Forelimb muscle (tissue), 1 donor: Measurements from ENCODE around the gene TSPAN16. TPM values are rescaled to one million over a fixed set of nuclear protein-coding genes. Genes with fewer than 3 reads are reported as not detected.
"Not testable (repeated sequence)": the region's sequence is repeated elsewhere in the genome, so short reads cannot be mapped to it uniquely, and the experiment has no call there.

Experiments used
- DNase-seq: peaks from one replicate; pipeline ENCODE4 v3.0.0-alpha.2; 2013; ENCODE audit warnings: low read depth
- polyA plus RNA-seq: library from polyadenylated mRNA; unstranded; fragments of 120-200 nt; gene quantifications from one replicate; pipeline ENCODE4 v1.2.1, GENCODE V29; 2013; ENCODE audit not compliant: insufficient read length

TSPAN16 gene
- polyA plus RNA-seq, 1 donor, result not detected

DNA sequence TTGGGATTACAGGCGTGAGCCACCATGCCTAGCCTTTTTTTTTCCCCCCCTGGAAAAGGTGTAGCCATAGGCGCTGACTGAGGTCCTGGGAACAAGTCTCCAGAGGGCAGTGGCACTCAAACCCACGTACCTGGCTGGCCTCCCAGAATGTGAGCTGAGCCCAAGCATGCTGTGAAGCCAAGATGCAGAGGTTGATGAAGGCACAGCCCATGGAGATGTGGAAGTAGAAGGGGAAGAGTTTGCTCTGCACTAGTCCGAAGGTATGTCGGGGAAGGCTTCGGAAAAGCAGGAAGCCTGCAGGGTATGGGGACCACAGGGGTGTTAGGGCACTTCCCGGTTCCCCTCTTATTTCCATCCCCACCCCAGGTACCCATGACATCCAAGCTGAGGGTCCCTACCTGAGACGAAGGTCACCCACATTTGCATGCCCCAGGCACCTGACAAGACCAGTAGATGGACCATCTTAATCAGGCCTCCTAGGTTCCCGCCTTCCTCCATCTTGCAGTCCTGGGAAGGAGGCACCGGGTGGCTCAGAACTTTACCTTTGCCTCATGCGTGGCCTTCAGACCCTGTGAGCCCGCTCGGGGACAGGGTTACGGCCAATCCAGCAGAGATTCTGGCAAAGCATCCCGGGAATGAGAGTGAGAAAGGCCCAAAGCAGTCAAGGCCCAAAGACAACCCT lies 49.3 kb downstream of the TSPAN16 start:
- DNase-seq, result no peak

DNA sequence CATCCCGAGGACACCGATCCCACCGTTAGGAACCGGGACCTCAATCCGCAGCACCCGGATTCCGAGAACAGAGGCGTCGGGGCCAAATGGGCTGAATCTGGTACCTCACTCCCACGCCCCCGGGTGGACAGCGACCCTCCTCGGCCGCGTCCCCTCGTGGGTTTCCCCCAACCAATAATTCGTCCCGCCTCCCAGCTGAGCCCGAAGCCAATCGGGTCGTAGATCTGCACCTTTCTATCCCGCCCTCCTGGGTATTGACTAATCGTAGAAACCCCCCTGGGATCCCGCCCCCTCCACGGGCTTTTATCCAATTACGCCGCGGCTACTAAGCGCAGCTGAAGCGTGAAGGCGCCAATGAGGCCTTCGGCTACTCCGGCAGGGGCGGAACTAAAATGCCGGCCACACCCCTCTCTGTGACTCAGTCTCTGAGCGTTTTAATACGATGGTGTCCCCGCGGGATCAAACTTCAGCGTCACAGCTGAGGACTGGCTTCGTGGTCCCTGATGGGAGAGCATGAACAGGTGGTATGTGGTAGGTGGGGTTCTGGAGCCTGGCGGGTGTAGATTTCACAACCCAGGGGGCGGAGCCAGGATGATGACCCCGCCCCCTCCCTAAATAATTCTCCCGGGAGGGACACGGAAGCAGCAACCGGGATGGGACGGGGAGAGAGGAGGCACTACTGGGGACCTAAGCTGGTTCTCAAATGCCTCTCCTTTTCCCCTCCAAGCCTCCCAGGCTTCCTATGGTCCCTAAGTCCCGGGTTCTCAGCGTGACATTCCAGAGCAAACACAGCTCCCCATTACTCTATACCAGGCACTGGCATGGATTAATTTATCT lies 50.4 kb downstream of the TSPAN16 start, which contains the start of the genes CCDC159 and TMEM205:
CCDC159 (plus strand) TSS at position 416 of the 837 bp plus-strand sequence; CDS start at position 504, 88 bp downstream.
TMEM205 (minus strand) TSS at position 165 of the 837 bp plus-strand sequence. CDS start 649 bp downstream, outside the sequence.
- peak; percentile 82 for DNase-seq

DNA sequence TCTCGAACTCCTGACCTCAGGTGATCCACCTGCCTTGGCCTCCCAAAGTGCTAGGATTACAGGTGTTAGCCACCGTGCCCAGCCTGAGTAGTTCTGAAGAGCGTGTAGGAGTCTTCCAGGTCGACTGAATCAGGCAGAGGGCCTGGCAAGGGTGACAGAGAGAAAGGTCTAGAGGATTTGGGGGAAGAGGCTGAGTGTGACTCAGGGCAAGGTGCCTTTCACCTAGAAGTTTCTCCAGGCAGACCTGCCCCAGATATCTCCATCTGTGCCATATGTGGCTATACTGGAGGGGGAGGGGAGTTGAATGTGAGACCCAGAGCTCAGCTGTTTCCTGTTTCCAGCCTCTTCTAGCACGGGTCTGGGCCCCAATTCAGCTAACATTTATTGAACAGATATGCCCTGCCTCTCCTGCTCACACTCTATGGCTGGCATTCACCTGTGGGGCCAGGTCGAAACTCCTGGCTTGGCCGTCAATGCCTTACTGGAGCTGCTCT lies 51.6 kb downstream of the TSPAN16 start:
- DNase-seq, result no peak

DNA sequence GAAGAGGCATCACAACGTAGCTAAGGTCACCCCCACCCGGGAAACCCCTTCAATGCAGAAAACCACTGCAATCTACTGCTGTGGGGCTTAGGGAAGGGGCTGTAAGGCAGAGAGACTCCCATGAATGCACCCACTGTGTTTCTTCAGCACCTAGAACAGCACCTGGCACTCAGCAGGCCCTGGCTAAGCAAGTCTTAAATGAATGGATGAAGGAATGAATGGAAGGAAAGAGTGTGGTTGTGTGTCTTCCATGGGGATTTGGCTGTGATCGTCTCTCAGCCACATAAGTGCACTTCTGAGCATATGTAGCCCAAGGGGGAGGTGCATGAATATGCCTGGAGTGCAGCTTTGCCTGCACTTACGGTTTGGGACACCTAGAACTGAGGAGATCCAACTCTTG lies 53.2 kb downstream of the TSPAN16 start:
- no peak for DNase-seq

DNA sequence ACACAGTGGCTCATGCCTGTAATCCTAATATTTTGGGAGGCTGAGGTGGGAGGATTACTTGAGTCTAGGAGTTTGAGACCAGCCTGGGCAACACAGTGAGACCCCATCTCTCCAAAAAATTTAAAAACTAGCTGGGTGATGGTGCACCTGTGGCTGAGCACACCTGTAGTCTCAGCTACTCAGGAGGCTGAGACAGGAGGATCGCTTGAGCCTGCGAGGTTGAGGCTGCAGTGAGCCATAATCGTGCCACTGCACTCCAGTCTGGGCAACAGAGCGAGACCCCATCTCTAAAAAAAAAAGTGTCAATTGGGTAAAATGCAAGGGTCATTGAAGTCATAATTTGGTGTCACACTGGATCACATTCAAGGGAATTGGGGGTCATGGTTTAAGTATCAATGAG lies 58.1 kb downstream of the TSPAN16 start:
- not testable (repeated sequence) for DNase-seq

DNA sequence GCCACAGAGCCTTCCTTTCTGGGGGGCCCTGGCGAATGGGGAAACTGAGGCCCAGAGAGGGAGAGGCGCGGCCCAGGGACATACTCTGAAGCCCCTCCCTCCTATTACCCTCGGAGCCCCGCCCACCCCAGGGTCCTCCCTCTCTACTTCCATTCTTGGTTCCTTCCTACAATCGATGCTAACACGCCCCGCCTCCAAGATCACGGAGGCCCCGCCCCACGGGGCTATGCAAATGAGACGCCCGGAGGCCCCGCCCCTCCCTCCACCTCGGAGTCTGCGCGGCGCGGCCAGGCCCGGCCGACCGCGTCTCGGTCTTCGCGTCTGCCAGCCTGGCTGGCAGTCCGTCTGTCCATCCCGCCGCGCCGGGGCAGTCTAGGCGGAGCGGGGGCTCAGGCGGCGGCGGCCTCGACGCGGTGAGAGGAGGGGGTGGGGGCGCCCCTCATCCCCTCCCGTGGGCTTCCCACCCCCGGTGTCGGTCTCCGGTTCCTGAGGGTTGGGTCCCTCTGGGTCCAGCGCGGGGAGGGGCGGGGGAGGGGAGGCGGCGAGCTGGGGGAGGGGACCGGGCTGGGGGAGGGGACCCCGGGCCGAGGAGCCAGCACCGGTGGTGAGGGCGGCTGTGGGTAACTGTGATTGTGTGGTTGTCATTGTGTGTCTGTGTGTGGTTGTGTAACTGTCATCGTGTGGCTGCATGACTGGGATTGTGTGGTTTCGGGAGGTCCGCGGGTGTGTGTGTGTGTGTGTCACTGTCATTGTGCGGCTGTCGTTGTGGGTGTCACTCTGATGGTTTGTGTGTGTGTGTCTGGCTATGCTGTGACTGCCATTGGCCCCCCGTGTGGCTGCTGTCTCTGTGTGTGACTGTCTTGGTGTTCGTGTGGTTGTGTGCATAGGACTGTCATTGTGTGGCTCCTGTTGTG lies 59.5 kb downstream of the TSPAN16 start, which contains the start of gene PLPPR2:
PLPPR2 (plus strand) TSS at position 273 of the 914 bp plus-strand sequence. CDS start 2,242 bp downstream, outside the sequence.
- peak; percentile 62 for DNase-seq

DNA sequence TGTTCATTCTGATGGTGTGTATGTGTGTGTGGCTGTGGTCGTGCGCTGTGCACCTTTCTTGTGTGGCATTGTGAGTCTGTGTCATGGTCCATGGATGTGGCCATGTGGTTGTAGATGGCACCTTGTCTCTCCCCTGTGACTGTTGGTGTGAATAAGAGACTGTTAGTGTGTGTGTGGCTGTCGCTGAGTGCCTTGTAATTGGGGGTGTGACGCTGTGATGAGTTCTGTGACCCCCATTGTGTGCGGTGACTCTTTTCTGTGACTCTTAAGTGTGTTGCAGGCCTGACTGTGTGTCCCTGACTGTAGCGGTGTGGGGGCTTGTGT lies 60.1 kb downstream of the TSPAN16 start:
- DNase-seq, result no peak

DNA sequence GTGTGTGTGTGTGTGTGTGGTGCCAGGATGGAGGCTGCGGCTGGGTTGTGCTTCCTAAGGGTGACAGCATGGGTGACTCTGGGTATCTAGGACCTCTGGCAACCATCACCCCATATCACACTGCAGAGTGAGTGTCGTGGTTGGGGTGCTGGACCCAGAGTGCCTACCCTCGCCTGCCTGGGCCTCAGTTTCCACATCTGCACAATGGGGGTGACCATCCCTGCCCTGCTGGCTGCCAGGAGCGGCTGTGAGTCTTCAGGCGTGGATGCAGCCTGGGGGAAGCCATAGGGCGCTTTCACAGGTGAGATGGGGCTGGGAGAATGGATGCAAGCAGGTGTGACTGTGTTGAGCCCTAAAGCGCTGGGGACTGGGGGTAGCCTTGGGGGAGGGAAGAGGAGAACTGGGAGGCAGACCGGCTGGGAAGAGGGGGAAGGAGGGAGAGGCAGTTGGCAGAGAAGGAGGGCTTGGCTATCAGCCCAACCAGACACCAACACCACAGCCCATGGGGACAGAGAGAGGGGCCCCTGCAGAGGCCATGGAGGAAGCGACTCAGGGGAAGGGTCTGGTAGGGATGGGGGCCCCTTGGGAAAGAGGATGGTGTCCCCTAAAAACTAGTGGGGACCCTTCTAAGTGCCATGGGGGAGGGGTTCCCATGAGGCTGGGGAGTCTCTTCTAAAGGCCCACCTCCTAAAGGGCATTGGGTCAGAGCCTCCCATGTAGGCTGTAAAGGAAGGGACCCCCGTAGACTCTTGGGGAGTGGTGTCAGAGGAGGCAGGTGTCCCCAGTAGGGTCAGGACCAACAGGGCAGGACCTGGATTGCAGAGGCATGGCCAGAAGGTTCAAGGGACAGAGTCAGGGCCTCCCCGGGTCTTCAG lies 61.0 kb downstream of the TSPAN16 start:
- no peak for DNase-seq

DNA sequence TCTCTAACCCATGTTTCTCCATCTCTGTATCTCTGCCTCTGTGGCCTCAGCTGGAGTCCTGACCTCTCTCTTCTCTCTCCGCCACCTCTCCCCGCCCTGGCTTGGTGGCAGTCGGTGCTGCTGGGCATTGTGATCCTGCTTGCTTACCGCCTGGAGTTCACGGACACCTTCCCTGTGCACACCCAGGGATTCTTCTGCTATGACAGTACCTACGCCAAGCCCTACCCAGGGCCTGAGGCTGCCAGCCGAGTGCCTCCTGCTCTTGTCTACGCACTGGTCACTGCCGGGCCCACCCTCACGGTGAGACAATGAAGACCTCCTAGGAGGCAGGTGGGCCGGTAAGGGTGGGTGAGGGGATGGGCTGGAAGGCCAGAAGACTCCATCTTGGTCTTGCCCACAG lies 63.5 kb downstream of the TSPAN16 start:
- DNase-seq, result no peak

DNA sequence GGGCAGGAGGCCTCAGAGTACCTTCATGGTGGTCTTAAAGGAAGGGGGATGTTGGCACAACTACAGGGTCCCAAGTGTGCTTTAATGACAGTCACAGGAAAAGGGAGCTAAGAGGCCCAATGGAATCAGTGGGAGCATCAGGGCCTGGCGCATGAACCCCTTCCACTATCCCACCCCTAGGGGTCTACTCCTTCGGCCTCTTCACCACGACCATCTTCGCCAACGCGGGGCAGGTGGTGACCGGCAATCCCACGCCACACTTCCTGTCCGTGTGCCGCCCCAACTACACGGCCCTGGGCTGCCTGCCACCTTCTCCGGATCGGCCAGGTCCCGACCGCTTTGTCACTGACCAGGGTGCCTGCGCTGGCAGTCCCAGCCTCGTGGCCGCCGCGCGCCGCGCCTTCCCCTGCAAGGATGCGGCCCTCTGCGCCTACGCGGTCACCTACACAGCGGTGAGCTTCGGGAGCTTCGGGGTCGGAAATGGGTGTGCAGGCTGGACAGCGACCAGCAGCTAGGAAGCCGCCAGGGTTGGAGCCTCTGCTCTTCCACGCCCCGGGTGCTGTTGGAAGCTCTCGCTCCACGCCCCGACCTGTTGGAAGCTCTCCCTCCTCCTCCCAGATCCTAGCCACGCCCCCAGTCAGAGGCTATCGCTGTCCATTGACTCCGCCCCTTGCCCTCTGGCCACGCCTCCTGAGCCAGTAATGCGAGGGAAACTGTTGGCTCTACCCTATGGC lies 65.2 kb downstream of the TSPAN16 start:
- no peak for DNase-seq

DNA sequence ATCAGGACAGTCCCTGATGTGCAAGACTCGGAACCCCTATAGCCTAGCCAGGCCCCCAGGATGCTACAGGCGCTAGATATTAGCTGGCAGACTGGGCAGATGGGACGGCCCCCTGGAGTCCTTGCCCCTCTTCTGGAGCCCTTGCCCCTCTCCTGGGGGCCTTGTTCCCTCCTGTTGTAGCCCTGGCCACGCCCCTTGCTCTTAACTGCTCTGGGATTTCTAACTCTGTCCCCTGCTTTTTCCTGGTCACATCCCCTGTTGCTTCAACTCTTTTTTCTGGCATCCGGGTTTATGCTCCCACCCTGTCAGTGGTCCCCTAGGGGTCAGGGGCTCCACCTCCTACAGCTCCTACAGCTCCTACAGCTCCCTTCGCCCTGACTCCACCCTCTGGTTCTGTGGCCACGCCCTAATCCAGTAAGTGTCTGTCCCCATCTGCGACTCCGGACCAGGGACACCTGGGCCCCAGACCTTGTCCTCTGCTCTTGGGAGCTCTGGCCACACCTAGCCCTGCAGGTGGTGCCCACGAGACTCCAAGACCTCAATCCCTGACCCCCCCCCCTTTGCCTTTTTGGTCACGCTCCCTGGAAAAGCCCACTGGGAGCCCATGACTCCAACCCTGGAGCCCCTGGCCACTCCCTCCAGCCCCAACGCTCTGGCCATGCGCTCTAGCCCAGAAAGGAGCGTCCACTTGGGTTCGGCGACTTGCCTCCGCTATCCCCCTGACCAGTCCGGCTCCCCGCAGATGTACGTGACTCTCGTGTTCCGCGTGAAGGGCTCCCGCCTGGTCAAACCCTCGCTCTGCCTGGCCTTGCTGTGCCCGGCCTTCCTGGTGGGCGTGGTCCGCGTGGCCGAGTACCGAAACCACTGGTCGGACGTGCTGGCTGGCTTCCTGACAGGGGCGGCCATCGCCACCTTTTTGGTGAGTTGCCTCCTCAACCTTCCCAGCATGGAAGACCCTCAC lies 66.1 kb downstream of the TSPAN16 start:
- no peak for DNase-seq

DNA sequence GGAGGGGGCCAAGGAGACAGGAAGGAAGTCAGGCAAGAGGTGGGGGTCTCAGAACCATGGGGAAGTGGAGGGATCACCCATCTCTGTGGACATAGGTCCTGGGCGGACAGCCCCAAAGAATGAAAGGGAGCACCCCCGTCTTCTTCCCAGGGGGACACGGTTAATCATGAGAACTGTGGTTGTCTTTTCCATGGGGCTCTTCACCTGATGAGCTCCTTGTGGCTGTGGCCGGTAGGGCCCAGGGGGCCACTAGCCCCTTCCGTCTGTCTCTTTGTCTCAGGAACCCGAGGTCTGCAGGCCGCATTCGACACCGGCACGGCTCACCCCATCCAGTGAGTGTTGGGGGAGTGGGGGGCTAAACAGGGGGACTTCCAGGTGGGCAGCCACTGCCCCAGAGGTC lies 67.9 kb downstream of the TSPAN16 start:
- DNase-seq, result no peak

DNA sequence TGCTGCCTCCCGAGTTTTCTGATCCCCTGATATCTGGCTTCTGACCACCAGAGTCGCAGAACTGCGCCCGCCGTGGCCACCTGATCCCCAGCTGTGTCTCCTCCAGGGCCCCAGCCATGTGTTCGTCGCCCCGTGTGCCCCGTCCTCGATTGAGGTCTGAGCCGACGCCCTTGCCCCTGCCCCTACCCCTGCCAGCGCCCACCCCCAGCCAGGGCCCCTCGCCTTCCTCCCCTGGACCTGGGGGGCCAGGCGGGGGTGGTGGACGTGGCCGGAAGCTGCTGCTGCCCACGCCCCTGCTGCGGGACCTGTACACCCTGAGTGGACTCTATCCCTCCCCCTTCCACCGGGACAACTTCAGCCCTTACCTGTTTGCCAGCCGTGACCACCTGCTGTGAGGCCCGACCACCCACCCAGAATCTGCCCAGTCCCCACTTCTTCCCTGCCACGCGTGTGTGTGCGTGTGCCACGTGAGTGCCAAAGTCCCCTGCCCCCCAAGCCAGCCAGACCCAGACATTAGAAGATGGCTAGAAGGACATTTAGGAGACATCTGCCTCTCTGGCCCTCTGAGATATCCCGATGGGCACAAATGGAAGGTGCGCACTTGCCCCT lies 68.4 kb downstream of the TSPAN16 start:
- no peak for DNase-seq

DNA sequence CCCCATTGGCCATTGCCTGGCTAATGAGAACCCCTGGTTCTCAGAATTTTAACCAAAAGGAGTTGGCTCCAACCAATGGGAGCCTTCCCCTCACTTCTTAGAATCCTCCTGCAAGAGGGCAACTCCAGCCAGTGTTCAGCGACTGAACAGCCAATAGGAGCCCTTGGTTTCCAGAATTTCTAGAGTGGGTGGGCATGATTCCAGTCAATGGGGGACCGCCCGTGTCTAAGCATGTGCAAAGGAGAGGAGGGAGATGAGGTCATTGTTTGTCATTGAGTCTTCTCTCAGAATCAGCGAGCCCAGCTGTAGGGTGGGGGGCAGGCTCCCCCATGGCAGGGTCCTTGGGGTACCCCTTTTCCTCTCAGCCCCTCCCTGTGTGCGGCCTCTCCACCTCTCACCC lies 69.0 kb downstream of the TSPAN16 start:
- no peak for DNase-seq
